GM06990 (cell line): ENCODE measurements around the gene GALNT12.

ENCODE experiments used
- DNase-seq: peaks from one replicate; pipeline ENCODE4 v3.0.0-alpha.2; 2011; ENCODE audit not compliant: insufficient read length; ENCODE audit errors: extremely low read depth
- H3K27me3 ChIP-seq: replicated peaks from 2 replicates; pipeline ENCODE4 v1.6.0; 2011; ENCODE audit warnings: low read length; ENCODE audit not compliant: control insufficient read depth, insufficient read depth
- H3K36me3 ChIP-seq: 2 replicates; pipeline ENCODE4 v1.5.1; 2011; ENCODE audit warnings: low read length; ENCODE audit not compliant: control insufficient read depth, insufficient read depth
- H3K4me3 ChIP-seq: replicated peaks from 2 replicates; pipeline ENCODE4 v1.5.1; 2011; ENCODE audit warnings: low read depth, mild to moderate bottlenecking, control low read depth, low read length
- TF ChIP-seq, protein P1 (sequence below): IDR thresholded peaks from 2 replicates; pipeline ENCODE4 v1.5.1; 2011; ENCODE audit warnings: low read length, control low read depth, mild to moderate bottlenecking, inconsistent platforms; ENCODE audit not compliant: insufficient read depth, poor library complexity, severe bottlenecking

Gene GALNT12

DNA sequence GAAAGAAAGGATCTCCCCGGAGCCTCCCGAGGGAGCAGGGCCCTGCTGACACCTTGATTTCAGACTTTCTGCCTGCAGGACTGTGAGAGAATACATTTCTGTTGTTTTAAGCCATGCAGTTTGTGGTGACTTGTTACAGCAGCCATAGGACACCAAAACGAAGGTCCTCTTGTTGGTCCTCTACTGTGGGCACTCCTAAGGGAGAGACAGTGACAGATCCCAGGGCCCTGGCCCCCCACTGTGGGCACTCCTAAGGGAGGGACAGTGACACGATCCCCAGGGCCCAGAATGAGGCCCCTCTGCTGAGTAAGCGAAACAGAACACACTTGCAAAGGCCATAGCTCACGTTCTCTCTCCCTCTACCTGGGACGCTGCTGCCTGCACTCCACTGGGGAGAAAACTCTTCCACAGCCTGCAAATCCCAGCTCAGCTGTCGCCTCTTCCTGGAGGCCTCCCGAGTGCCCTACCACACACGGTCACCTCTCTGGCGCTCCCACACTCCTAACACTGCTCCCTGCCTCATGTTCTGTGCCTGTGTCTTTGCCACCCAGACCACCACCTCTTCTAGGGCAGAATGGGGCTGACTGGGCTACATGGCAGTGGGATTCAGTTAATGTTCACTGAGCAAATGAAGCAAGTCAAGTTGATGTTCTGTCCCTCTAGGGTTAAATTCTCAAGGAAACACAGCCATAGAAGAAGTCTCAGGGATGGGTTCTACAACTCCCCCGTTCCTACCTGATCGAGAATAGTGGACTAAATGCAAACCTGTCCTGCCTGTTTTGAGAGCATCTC is 34.9 kb upstream of the GALNT12 start:
- H3K4me3 ChIP-seq = no peak overlapping the region
- TF ChIP-seq, protein P1, sequence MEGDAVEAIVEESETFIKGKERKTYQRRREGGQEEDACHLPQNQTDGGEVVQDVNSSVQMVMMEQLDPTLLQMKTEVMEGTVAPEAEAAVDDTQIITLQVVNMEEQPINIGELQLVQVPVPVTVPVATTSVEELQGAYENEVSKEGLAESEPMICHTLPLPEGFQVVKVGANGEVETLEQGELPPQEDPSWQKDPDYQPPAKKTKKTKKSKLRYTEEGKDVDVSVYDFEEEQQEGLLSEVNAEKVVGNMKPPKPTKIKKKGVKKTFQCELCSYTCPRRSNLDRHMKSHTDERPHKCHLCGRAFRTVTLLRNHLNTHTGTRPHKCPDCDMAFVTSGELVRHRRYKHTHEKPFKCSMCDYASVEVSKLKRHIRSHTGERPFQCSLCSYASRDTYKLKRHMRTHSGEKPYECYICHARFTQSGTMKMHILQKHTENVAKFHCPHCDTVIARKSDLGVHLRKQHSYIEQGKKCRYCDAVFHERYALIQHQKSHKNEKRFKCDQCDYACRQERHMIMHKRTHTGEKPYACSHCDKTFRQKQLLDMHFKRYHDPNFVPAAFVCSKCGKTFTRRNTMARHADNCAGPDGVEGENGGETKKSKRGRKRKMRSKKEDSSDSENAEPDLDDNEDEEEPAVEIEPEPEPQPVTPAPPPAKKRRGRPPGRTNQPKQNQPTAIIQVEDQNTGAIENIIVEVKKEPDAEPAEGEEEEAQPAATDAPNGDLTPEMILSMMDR = no peak
- DNase-seq = no peak
- H3K27me3 ChIP-seq = no peaks in the 10 kb centered on the region
- H3K36me3 ChIP-seq = peaks cover under 1% of the 10 kb centered on the region; the same call in 1 of the 2 replicates

DNA sequence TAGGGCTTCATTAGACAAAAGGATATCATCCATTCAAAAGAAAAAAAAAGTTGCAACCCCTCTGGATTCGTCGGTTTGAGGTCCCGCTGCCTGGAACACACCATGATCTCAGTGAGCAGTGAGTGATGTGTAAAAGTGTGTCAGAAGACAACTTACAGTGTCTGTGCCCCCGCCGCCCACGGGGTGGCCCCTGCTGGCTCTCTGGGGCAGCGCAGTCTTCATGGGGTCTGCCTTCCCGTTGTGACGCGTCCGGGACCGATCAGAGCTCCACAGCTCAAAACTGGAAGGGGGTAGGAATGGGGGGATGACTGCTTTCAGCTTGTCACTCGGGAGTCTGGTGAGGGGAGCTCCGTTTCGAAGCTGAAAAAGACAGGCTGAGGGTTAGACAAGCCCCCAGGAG is 33.7 kb upstream of the GALNT12 start:
- H3K36me3 ChIP-seq = no peaks in the 10 kb centered on the region
- DNase-seq = no peak
- TF ChIP-seq, protein P1 = peak; percentile 19
- H3K27me3 ChIP-seq = no peaks in the 10 kb centered on the region
- H3K4me3 ChIP-seq = no peak overlapping the region

DNA sequence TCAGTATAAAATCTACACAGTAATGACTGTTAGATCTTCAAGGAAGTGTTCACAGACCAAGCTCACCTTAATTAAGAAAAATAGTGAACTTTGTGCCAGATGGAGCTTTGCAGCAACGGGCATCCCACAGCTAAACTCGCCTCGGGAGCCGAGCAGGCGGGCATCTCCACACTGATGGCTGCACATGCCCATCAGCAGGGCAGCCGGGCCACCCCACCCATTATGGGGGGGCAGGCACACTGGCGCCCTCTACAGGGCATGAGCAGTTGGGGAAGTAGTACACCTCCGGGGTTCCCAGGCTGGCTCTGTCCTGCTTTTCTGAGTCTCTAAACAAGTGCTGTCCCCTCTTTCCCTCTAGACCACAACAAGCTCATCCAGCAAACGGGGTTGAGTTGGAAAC is 32.7 kb upstream of the GALNT12 start:
- TF ChIP-seq, protein P1 = peak; percentile 71
- Histone ChIP-seq H3K4me3 (no peak overlapping the region), H3K27me3 (no peaks in the 10 kb centered on the region), H3K36me3 (no peaks in the 10 kb centered on the region)
- no peak for DNase-seq

DNA sequence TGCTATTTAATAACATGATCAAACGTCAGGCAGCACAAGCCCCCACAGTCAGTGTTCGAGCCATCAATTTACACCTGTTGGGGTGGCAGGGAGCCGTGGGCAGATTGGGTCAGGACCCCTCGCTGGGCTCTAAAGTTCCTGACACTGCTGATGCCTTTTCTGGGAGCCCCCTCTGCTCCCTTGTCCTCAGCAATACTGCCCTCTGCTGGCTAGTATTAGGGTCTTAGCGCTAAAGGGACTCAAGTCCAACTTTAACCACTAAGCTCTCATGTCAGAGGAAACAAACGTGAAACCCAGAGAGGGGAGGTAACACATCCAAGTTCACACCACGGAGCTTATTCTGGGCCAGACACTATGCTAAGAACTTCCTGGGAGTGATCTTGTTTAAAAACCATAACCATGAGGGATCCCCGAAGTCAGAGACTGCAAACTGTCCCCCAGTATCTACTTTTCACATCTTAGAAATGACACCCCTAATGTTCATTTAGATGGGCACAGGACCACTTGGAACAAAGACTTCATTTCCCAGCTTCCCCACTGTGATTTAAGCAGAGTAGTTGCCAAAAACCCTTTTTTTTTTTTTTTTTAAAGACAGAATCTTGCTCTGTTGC is 31.5 kb upstream of the GALNT12 start:
- H3K27me3 ChIP-seq = no peaks in the 10 kb centered on the region
- DNase-seq = peak; percentile 30
- no peaks in the 10 kb centered on the region for H3K36me3 ChIP-seq
- H3K4me3 ChIP-seq = no peak overlapping the region
- TF ChIP-seq, protein P1 = peak; percentile 79

DNA sequence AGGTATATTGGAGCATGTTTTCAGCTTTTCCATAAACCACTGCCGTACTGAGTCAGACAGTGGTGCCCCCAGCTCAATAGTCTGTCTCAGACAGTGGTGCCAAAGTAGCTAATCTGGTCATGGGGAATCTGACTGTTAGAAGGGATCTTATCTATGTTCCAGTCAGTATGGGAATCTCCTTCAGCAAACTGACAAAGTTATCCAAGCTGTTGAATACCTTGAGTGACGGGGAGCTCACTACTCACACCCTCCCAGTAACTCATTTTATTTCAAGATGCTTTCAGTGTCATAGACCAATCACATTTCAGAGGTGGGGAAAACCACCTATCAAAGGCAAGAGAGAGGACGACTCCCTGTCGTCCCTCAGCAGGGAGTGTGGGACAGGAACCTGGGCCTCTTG is 29.9 kb upstream of the GALNT12 start:
- no peak for DNase-seq
- Histone ChIP-seq H3K27me3 (no peaks in the 10 kb centered on the region), H3K36me3 (no peaks in the 10 kb centered on the region), H3K4me3 (no peak overlapping the region)
- TF ChIP-seq, protein P1 = no peak
